DMS153 treated with DMSO at 0.1 percent for 48 hours (cell line): ENCODE data around the gene SYTL5.
"Not testable (repeated sequence)": the region's sequence is repeated elsewhere in the genome, so short reads cannot be mapped to it uniquely, and the experiment has no call there.

Source experiments
- DNase-seq: peaks from one replicate; lab custom pipeline; 2025; ENCODE audit not compliant: unreplicated experiment; lab: John Stamatoyannopoulos, UW

The SYTL5 gene

GRCh38 chrX:38006291-38006690 is at the start of gene SYTL5:
Gene SYTL5, plus strand, starts transcription at chrX:38006553. Its CDS starts 27,337 bp downstream, at chrX:38033890.
- no peak for DNase-seq

GRCh38 chrX:37958525-37959211 is 47.7 kb upstream of the SYTL5 start:
- DNase-seq, result no peak

GRCh38 chrX:37959212-37960021 is 46.9 kb upstream of the SYTL5 start:
- no peak for DNase-seq

- no peak for DNase-seq
Measured at GRCh38 chrX:37961118-37961517, 45.2 kb upstream of the SYTL5 start.

GRCh38 chrX:37967714-37968113 is 38.6 kb upstream of the SYTL5 start:
- no peak for DNase-seq

- no peak for DNase-seq
Measured at GRCh38 chrX:37975421-37975820, 30.9 kb upstream of the SYTL5 start.

- no peak for DNase-seq
Measured at GRCh38 chrX:37976153-37976552, 30.2 kb upstream of the SYTL5 start.

- no peak for DNase-seq
Measured at GRCh38 chrX:37984880-37985279, 21.5 kb upstream of the SYTL5 start.

- DNase-seq, result no peak
Measured at GRCh38 chrX:37986893-37987292, 19.5 kb upstream of the SYTL5 start.

- no peak for DNase-seq
Measured at GRCh38 chrX:37989304-37989703, 17.0 kb upstream of the SYTL5 start.

GRCh38 chrX:37991303-37991702 is 15.1 kb upstream of the SYTL5 start:
- DNase-seq, result not testable (repeated sequence)

- DNase-seq, result no peak
Measured at GRCh38 chrX:37993176-37993575, 13.2 kb upstream of the SYTL5 start.

GRCh38 chrX:37993837-37994619 is 12.3 kb upstream of the SYTL5 start:
- no peak for DNase-seq

GRCh38 chrX:37995428-37995827 is 10.9 kb upstream of the SYTL5 start:
- no peak for DNase-seq

- DNase-seq, result no peak
Measured at GRCh38 chrX:37997096-37997495, 9.3 kb upstream of the SYTL5 start.

- no peak for DNase-seq
Measured at GRCh38 chrX:37998586-37999262, 7.6 kb upstream of the SYTL5 start.

- DNase-seq, result no peak
Measured at GRCh38 chrX:38000706-38001105, 5.6 kb upstream of the SYTL5 start.

- no peak for DNase-seq
Measured at GRCh38 chrX:38004046-38004445, 2.3 kb upstream of the SYTL5 start.

- DNase-seq, result no peak
Measured at GRCh38 chrX:38006778-38007177, 425 bp downstream of the SYTL5 start.

- DNase-seq, result no peak
Measured at GRCh38 chrX:38008658-38009057, 2.3 kb downstream of the SYTL5 start.

GRCh38 chrX:38009641-38010040 is 3.3 kb downstream of the SYTL5 start:
- no peak for DNase-seq
